ENCODE data around the gene ZNF24. TPM values are rescaled to one million over a fixed set of nuclear protein-coding genes. Genes with fewer than 3 reads are reported as not detected.

Gene ZNF24
- total RNA-seq, 1 experiment from 2014 or later = 57.9 TPM

DNA sequence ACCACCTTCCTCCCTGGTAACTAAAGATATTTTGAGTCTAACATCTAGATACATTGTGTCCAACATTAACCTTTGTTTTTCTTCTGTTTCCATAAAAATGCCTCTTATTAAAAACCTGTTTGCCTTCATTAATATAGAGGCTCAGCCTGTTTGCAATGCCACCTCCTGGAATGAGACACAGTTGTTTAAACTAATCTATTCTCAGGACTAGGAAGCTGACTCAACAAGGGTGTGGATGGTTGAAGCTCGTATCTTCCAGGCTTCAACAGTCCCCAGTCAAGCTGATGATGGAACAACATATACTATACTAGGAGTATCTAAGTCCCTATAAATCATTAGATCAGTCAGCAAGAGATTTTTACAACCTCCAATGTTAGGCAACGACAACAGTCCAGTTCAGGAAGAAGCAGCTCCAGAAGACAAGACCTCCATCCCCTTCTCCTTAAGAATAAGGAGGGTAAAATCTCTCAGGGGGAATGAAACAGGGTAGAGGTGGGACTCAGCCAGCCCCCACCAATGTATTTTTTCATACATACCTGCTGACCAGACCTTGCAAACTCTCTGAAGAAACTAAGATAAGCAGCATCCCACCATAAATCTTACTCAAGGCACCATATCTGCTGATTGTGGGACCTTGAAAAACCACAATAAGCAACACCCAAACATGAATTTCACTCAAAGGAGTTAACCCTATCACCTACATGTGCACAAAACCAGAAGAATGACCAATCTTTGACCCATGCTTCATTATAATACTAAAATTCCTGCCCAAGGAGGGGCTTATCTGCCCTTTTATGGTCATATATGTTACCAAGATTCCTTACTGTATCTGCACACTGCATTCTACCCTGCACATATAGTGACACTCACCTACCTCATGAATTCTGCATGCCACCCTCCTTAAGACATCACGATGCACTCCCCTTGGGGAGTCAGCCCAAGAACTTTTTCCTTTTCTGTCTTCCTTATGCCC, 21.4 kb downstream of the ZNF24 start:
- Histone ChIP-seq H3K4ac (ENCODE audit: low read depth, low read length) (no peak overlapping the region), H3K79me2 (ENCODE audit: insufficient read depth, low read length) (no peaks in the 10 kb centered on the region), H2BK120ac (ENCODE audit: low read depth, low read length, poor library complexity, severe bottlenecking) (no peak overlapping the region), H2BK5ac (ENCODE audit: insufficient read length, low read length) (no peak overlapping the region), H2BK15ac (ENCODE audit: low read depth, low read length) (no peak overlapping the region), H2BK20ac (ENCODE audit: low read depth, low read length, poor library complexity, severe bottlenecking) (no peak overlapping the region), H2AK5ac (ENCODE audit: insufficient read length, low read length) (no peak overlapping the region), H3K79me1 (ENCODE audit: insufficient read depth, low read depth, low read length, poor library complexity, severe bottlenecking) (no peaks in the 10 kb centered on the region), H3K27me3 (ENCODE audit: insufficient read depth, low read length) (no peaks in the 10 kb centered on the region), H3K18ac (ENCODE audit: insufficient read length, low read depth, low read length) (no peak overlapping the region), H3K4me2 (ENCODE audit: insufficient read depth, insufficient read length, low read length) (no peak overlapping the region), H4K8ac (replicated peaks; ENCODE audit: insufficient read length, low read depth, low read length) (no peak overlapping the region), H3T11ph (ENCODE audit: low read length) (no peak overlapping the region), H3K23ac (ENCODE audit: insufficient read length, low read depth, low read length) (no peak overlapping the region), H3K4me1 (ENCODE audit: insufficient read depth, low read length) (no peaks in the 10 kb centered on the region), H3K9me3 (ENCODE audit: control insufficient read depth, low read depth, low read length) (no peaks in the 10 kb centered on the region), H3K9ac (ENCODE audit: extremely low read depth, insufficient read length, low read length) (no peak overlapping the region), H3K27ac (ENCODE audit: insufficient read length, low read depth, low read length) (no peak overlapping the region), H4K5ac (ENCODE audit: insufficient read length, low read depth, low read length) (no peak overlapping the region), H3K56ac (ENCODE audit: insufficient read length, low read depth, low read length) (no peak overlapping the region), H4K91ac (ENCODE audit: insufficient read length, low read depth, low read length) (no peak overlapping the region), H2BK12ac (ENCODE audit: insufficient read length, low read depth, low read length) (no peak overlapping the region), H3K14ac (ENCODE audit: insufficient read depth, low read length) (no peak overlapping the region), H4K20me1 (ENCODE audit: control insufficient read depth, insufficient read depth, insufficient read length) (no peaks in the 10 kb centered on the region), H3K23me2 (ENCODE audit: insufficient read length, low read depth, low read length, poor library complexity, severe bottlenecking) (no peaks in the 10 kb centered on the region), H2AFZ (ENCODE audit: low read length) (no peak overlapping the region)
- H3K9me3 Mint-ChIP-seq = no peaks in the 10 kb centered on the region
- no peaks in the 10 kb centered on the region for H3K27me3 Mint-ChIP-seq (ENCODE audit: low read depth)
- TF ChIP-seq, protein P1, sequence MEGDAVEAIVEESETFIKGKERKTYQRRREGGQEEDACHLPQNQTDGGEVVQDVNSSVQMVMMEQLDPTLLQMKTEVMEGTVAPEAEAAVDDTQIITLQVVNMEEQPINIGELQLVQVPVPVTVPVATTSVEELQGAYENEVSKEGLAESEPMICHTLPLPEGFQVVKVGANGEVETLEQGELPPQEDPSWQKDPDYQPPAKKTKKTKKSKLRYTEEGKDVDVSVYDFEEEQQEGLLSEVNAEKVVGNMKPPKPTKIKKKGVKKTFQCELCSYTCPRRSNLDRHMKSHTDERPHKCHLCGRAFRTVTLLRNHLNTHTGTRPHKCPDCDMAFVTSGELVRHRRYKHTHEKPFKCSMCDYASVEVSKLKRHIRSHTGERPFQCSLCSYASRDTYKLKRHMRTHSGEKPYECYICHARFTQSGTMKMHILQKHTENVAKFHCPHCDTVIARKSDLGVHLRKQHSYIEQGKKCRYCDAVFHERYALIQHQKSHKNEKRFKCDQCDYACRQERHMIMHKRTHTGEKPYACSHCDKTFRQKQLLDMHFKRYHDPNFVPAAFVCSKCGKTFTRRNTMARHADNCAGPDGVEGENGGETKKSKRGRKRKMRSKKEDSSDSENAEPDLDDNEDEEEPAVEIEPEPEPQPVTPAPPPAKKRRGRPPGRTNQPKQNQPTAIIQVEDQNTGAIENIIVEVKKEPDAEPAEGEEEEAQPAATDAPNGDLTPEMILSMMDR (conservative IDR thresholded peaks at IDR 0.05) = no peak
- H3K27ac Mint-ChIP-seq = peak overlapping the region in 1 of 3 experiments; percentile 16; a peak in 3 of 7 replicates
- no peak for DNase-seq
- H3K36me3 Mint-ChIP-seq (ENCODE audit: insufficient read depth in 1 of 3, low read depth in 3 of 3) = no peaks in the 10 kb centered on the region
- H3K4me1 Mint-ChIP-seq = peaks cover 10 to 14% of the 10 kb centered on the region in 2 experiments
- H3K4me3 Mint-ChIP-seq = no peak overlapping the region
- WGBS (ENCODE audit: extremely low coverage, insufficient read length, low lambda C conversion rate) = no CpG with 5 or more reads among the region's 3 CpGs
